IMR-90 (cell line): ENCODE measurements around the gene GTPBP8. TPM values are rescaled to one million over a fixed set of nuclear protein-coding genes. Genes with fewer than 3 reads are reported as not detected.

Experiments
- ATAC-seq: fragments of 200-7000 bp; cut with Tn5 transposase; 2 replicates; pipeline ENCODE4 v1.9.1; 2020; ENCODE audit warnings: low read depth, mild to moderate bottlenecking, moderate library complexity
- BruUV-seq: library from RNA; stranded (reverse); fragments of 400-500 nt; replicated peaks from 2 replicates; lab custom pipeline; 2021; lab: Mats Ljungman, UMichigan
- CTCF ChIA-PET: fragments of 300-600 bp; formaldehyde crosslinking; extraction: SDS; loops from one replicate; lab custom pipeline; 2021; ENCODE audit warnings: antibody characterized with exemption; lab: Yijun Ruan, JAX
- POLR2A ChIA-PET: fragments of 300-600 bp; sonication (Branson Sonifier 250); formaldehyde crosslinking; loops from one replicate; lab custom pipeline; 2022; ENCODE audit warnings: antibody characterized with exemption; ENCODE audit not compliant: unreplicated experiment; lab: Charles Lee
- DNase-seq: peaks from one replicate; pipeline ENCODE4 v3.0.0; 2013
- H2AFZ ChIP-seq: replicated peaks from 2 replicates; pipeline ENCODE3; 2013; ENCODE audit warnings: low read length, mild to moderate bottlenecking; ENCODE audit not compliant: poor library complexity
- H2AK5ac ChIP-seq: 2 replicates; pipeline ENCODE4 v1.6.1; 2013; ENCODE audit warnings: low read depth, low read length, inconsistent platforms
- H2AK9ac ChIP-seq: replicated peaks from 2 replicates; pipeline ENCODE3; 2013; ENCODE audit warnings: mild to moderate bottlenecking, low read depth, low read length, moderate library complexity; ENCODE audit not compliant: poor library complexity
- H2BK120ac ChIP-seq: 2 replicates; pipeline ENCODE4 v1.6.1; 2013; ENCODE audit warnings: low read depth, low read length, inconsistent platforms
- H2BK15ac ChIP-seq: 3 replicates; pipeline ENCODE4 v1.6.1; 2013; ENCODE audit warnings: low read depth, low read length, inconsistent platforms
- H2BK20ac ChIP-seq: 2 replicates; pipeline ENCODE4 v1.6.1; 2013; ENCODE audit warnings: low read depth, mild to moderate bottlenecking, inconsistent platforms, low read length, moderate library complexity
- H2BK5ac ChIP-seq: 2 replicates; pipeline ENCODE4 v1.6.1; 2013; ENCODE audit warnings: mild to moderate bottlenecking, low read depth, low read length, inconsistent platforms; ENCODE audit not compliant: poor library complexity, severe bottlenecking
- H3K14ac ChIP-seq: replicated peaks from 2 replicates; pipeline ENCODE4 v1.6.1; 2013; ENCODE audit warnings: low read depth, low read length, inconsistent platforms
- H3K18ac ChIP-seq: 2 replicates; pipeline ENCODE4 v1.6.1; 2013; ENCODE audit warnings: low read depth, low read length, control low read depth
- H3K23ac ChIP-seq: 2 replicates; pipeline ENCODE4 v1.6.1; 2013; ENCODE audit warnings: low read depth, low read length, inconsistent platforms
- H3K27ac ChIP-seq: 2 replicates; pipeline ENCODE4 v1.5.1; 2013; ENCODE audit warnings: mild to moderate bottlenecking, control low read depth, low read length; ENCODE audit not compliant: insufficient read depth
- H3K27me3 ChIP-seq: 2 replicates; pipeline ENCODE4 v1.6.1; 2013; ENCODE audit warnings: low read length; ENCODE audit not compliant: control insufficient read depth, insufficient read depth
- H3K36me3 ChIP-seq: 2 replicates; pipeline ENCODE4 v1.6.1; 2013; ENCODE audit warnings: low read length, mixed read lengths; ENCODE audit not compliant: control insufficient read depth, insufficient read depth
- H3K4ac ChIP-seq: 2 replicates; pipeline ENCODE4 v1.6.1; 2013; ENCODE audit warnings: low read depth, low read length, inconsistent platforms
- H3K4me1 ChIP-seq: 2 replicates; pipeline ENCODE4 v1.6.1; 2013; ENCODE audit warnings: low read length, mixed read lengths; ENCODE audit not compliant: control insufficient read depth, insufficient read depth
- H3K4me2 ChIP-seq: 2 replicates; pipeline ENCODE4 v1.6.1; 2013; ENCODE audit warnings: low read depth, mild to moderate bottlenecking, control low read depth, low read length, moderate library complexity
- H3K4me3 ChIP-seq: 2 replicates; pipeline ENCODE4 v1.5.1; 2013; ENCODE audit warnings: low read depth, mild to moderate bottlenecking, control low read depth, low read length, moderate library complexity; ENCODE audit not compliant: insufficient read depth
- H3K56ac ChIP-seq: 2 replicates; pipeline ENCODE4 v1.6.1; 2013; ENCODE audit warnings: low read length, inconsistent platforms; ENCODE audit not compliant: insufficient read depth; ENCODE audit errors: extremely low read depth
- H3K79me1 ChIP-seq, 2 experiments: 2 replicates each; pipeline ENCODE4 v1.6.1; 2013; ENCODE audit warnings: low read length in 2 of 2, inconsistent platforms in 1 of 2, low read depth in 1 of 2
- H3K9ac ChIP-seq: 2 replicates; pipeline ENCODE4 v1.6.1; 2013; ENCODE audit warnings: low read depth, low read length, control low read depth
- H3K9me1 ChIP-seq: 2 replicates; pipeline ENCODE4 v1.6.1; 2013; ENCODE audit warnings: low read length, inconsistent platforms; ENCODE audit not compliant: insufficient read depth
- H3K9me3 ChIP-seq: 2 replicates; pipeline ENCODE4 v1.6.1; 2013; ENCODE audit warnings: low read length; ENCODE audit not compliant: control insufficient read depth, insufficient read depth
- H4K20me1 ChIP-seq: 2 replicates; pipeline ENCODE4 v1.6.1; 2013; ENCODE audit warnings: low read length, inconsistent platforms; ENCODE audit not compliant: insufficient read depth
- H4K5ac ChIP-seq: 2 replicates; pipeline ENCODE4 v1.6.1; 2013; ENCODE audit warnings: mild to moderate bottlenecking, low read depth, low read length, control low read depth
- H4K8ac ChIP-seq, 2 experiments: 2 replicates each; pipeline ENCODE4 v1.6.1; 2013; ENCODE audit warnings: low read depth in 2 of 2, low read length in 2 of 2, control low read depth in 1 of 2, inconsistent platforms in 1 of 2
- H4K91ac ChIP-seq: 2 replicates; pipeline ENCODE4 v1.6.1; 2013; ENCODE audit warnings: low read depth, low read length, inconsistent platforms; ENCODE audit not compliant: insufficient read depth
- BHLHE40 ChIP-seq: fragments of 150-350 bp; IDR thresholded peaks from 2 replicates; pipeline ENCODE4 v1.6.1; 2016; ENCODE audit warnings: mild to moderate bottlenecking, low read depth, low read length
- CEBPB ChIP-seq: IDR thresholded peaks from 2 replicates; pipeline ENCODE4 v1.6.1; 2012; ENCODE audit warnings: low read depth, low read length, improper control_type of control experiment
- FOS ChIP-seq: fragments of 150-350 bp; IDR thresholded peaks from 2 replicates; pipeline ENCODE4 v1.6.1; 2016; ENCODE audit warnings: low read depth, low read length
- MAZ ChIP-seq: IDR thresholded peaks from 2 replicates; pipeline ENCODE4 v1.6.1; 2012; ENCODE audit warnings: low read depth, mild to moderate bottlenecking, low read length, improper control_type of control experiment, moderate library complexity, borderline replicate concordance
- POLR2A ChIP-seq: IDR thresholded peaks from 2 replicates; pipeline ENCODE4 v1.6.1; 2012; ENCODE audit warnings: mild to moderate bottlenecking, low read depth, low read length
- RAD21 ChIP-seq: IDR thresholded peaks from 2 replicates; pipeline ENCODE4 v1.6.1; 2012; ENCODE audit warnings: low read length, improper control_type of control experiment
- RCOR1 ChIP-seq: IDR thresholded peaks from 2 replicates; pipeline ENCODE4 v1.6.1; 2012; ENCODE audit warnings: mild to moderate bottlenecking, low read length, improper control_type of control experiment; ENCODE audit not compliant: insufficient replicate concordance
- RFX5 ChIP-seq: IDR thresholded peaks from 2 replicates; pipeline ENCODE4 v1.8.0; 2012; ENCODE audit warnings: low read depth, mild to moderate bottlenecking, low read length, moderate library complexity
- SMC3 ChIP-seq: fragments of 150-350 bp; IDR thresholded peaks from 2 replicates; pipeline ENCODE4 v1.6.1; 2016; ENCODE audit warnings: low read depth, mild to moderate bottlenecking, antibody characterized with exemption, low read length, moderate library complexity
- WGBS, 2 experiments: methylation state at CpG; one replicate each; pipeline versions ENCODE4 v1.1.5 to v1.1.7; 2013; ENCODE audit warnings: missing lambda C conversion rate in 2 of 2; ENCODE audit not compliant: insufficient read length in 1 of 2; ENCODE audit errors: extremely low coverage in 2 of 2; 5-methylcytosine and 5-hydroxymethylcytosine counted together
- dilution Hi-C: fragments of 300-500 bp; cut with HindIII; formaldehyde crosslinking; loops from one replicate; pipeline ENCODE4 v1.14.3; 2018; ENCODE audit warnings: low sequenced_read_pairs; ENCODE audit not compliant: unreplicated experiment
- in situ Hi-C: fragments of 300-500 bp; cut with MboI; formaldehyde crosslinking; loops from 3 replicates; pipeline ENCODE4 v1.14.3; 2019; ENCODE audit warnings: low sequenced_read_pairs, inconsistent platforms, mixed read lengths
- intact Hi-C: fragments of 100-400 bp; cut with micrococcal nuclease; formaldehyde crosslinking; loops from 2 replicates; pipeline ENCODE4 v1.10.0; 2022
- polyA plus RNA-seq, 3 experiments: library from polyadenylated mRNA; depleted of rRNA; stranded (reverse); fragments of >200 nt; gene quantifications; 2 replicates each; pipeline ENCODE4 v1.2.3, GENCODE V29; 2012; ENCODE audit warnings: low replicate concordance in 1 of 3
- total RNA-seq: library from RNA; depleted of rRNA; stranded (reverse); fragments of >200 nt; gene quantifications from 2 replicates; pipeline ENCODE4 v1.2.3, GENCODE V29; 2012
- TF ChIP-seq, protein P1 (sequence below): fragments of 150-350 bp; IDR thresholded peaks from 2 replicates; pipeline ENCODE4 v1.6.1; 2017; ENCODE audit warnings: mild to moderate bottlenecking, antibody characterized with exemption, low read length, low read depth
- TF ChIP-seq, protein P2 (sequence below): fragments of 150-350 bp; IDR thresholded peaks from 2 replicates; pipeline ENCODE4 v1.6.1; 2016; ENCODE audit warnings: low read depth, mild to moderate bottlenecking, low read length, moderate library complexity, borderline replicate concordance

GTPBP8 gene
- total and polyA plus RNA-seq, 2 of the 4 experiments (the other 2 are of a cell fraction): 15.4 to 23.9 TPM

GRCh38 chr3:112958811-112959560, 31.8 kb upstream of the GTPBP8 start:
- Histone ChIP-seq H2BK5ac (no peak overlapping the region), H3K56ac (no peak overlapping the region), H2BK120ac (no peak overlapping the region), H3K27me3 (peaks cover 4% of the 10 kb centered on the region; the same call in 1 of the 2 replicates), H2AK5ac (no peak overlapping the region), H2AK9ac (no peak overlapping the region), H2BK20ac (no peak overlapping the region), H4K20me1 (no peaks in the 10 kb centered on the region), H4K8ac (no peak overlapping the region), H3K4me2 (no peak overlapping the region), H3K4ac (no peak overlapping the region), H2BK15ac (no peak overlapping the region), H3K18ac (no peak overlapping the region), H3K27ac (no peak overlapping the region), H3K4me3 (no peak overlapping the region), H3K9me1 (no peaks in the 10 kb centered on the region), H3K4me1 (no peaks in the 10 kb centered on the region), H3K79me1 (no peaks in the 10 kb centered on the region), H3K23ac (no peak overlapping the region), H3K14ac (no peak overlapping the region), H3K9me3 (no peaks in the 10 kb centered on the region), H2AFZ (no peak overlapping the region), H4K5ac (no peak overlapping the region), H4K91ac (no peak overlapping the region), H3K9ac (no peak overlapping the region), H3K36me3 (no peaks in the 10 kb centered on the region)
- ChIA-PET POLR2A (no interaction called here), CTCF (no interaction called here)
- DNase-seq: no peak
- no TSS peak for BruUV-seq
- TF ChIP-seq RFX5: no peak
- no peak for TF ChIP-seq BHLHE40
- TF ChIP-seq POLR2A: no peak
- no peak for TF ChIP-seq RAD21
- TF ChIP-seq, protein P1, sequence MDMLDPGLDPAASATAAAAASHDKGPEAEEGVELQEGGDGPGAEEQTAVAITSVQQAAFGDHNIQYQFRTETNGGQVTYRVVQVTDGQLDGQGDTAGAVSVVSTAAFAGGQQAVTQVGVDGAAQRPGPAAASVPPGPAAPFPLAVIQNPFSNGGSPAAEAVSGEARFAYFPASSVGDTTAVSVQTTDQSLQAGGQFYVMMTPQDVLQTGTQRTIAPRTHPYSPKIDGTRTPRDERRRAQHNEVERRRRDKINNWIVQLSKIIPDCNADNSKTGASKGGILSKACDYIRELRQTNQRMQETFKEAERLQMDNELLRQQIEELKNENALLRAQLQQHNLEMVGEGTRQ: no peak
- TF ChIP-seq, protein P2, sequence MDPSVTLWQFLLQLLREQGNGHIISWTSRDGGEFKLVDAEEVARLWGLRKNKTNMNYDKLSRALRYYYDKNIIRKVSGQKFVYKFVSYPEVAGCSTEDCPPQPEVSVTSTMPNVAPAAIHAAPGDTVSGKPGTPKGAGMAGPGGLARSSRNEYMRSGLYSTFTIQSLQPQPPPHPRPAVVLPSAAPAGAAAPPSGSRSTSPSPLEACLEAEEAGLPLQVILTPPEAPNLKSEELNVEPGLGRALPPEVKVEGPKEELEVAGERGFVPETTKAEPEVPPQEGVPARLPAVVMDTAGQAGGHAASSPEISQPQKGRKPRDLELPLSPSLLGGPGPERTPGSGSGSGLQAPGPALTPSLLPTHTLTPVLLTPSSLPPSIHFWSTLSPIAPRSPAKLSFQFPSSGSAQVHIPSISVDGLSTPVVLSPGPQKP: no peak
- no peak for TF ChIP-seq RCOR1
- no peak for TF ChIP-seq FOS
- no peak for TF ChIP-seq MAZ
- no peak for TF ChIP-seq SMC3
- TF ChIP-seq CEBPB: no peak
- no CpG with 5 or more reads among the region's 6 CpGs for WGBS, 2 experiments
- dilution Hi-C loops (no loop called here), in situ Hi-C loops (no loop called here), intact Hi-C loops (no loop called here)
- no peak for ATAC-seq
